HCT116 (cell line): ENCODE measurements around the gene NASP.

Source experiments
- CEBPB ChIP-seq: IDR thresholded peaks from 2 replicates; pipeline ENCODE4 v1.6.1; 2012; ENCODE audit warnings: low read depth
- CTCF ChIP-seq, 3 experiments: fragments of 200-600 bp in 1 of 3; sonication (generic) in 1 of 3; IDR thresholded peaks in 2 of 3; conservative IDR thresholded peaks in 1 of 3; 2 replicates each; pipeline ENCODE4 v1.5.1; 2012 to 2017; ENCODE audit warnings: low read depth in 2 of 3, low read length in 2 of 3, antibody characterized with exemption in 1 of 3, borderline replicate concordance in 1 of 3, control low read depth in 1 of 3, mild to moderate bottlenecking in 1 of 3, mixed read lengths in 1 of 3, mixed run types in 1 of 3, moderate library complexity in 1 of 3; ENCODE audit not compliant: insufficient read depth in 1 of 3
- EZH2 ChIP-seq: fragments of 200-600 bp; sonication (generic); IDR thresholded peaks from 2 replicates; pipeline ENCODE4 v1.6.1; 2017; ENCODE audit warnings: antibody characterized with exemption, mixed run types
- MAX ChIP-seq: IDR thresholded peaks from 2 replicates; pipeline ENCODE4 v1.6.1; 2012
- POLR2A ChIP-seq: IDR thresholded peaks from 2 replicates; pipeline ENCODE4 v1.7.0; 2011; ENCODE audit warnings: borderline replicate concordance; ENCODE audit not compliant: insufficient read depth, insufficient read length; ENCODE audit errors: extremely low read depth
- POLR2AphosphoS5 ChIP-seq: IDR thresholded peaks from 2 replicates; pipeline ENCODE4 v1.6.1; 2011; ENCODE audit warnings: mild to moderate bottlenecking, low read depth, low read length, moderate library complexity
- REST ChIP-seq: IDR thresholded peaks from 2 replicates; pipeline ENCODE4 v1.6.1; 2012; ENCODE audit warnings: low read depth
- SIN3A ChIP-seq: IDR thresholded peaks from 2 replicates; pipeline ENCODE4 v1.6.1; 2012; ENCODE audit warnings: low read depth
- YY1 ChIP-seq: IDR thresholded peaks from 2 replicates; pipeline ENCODE4 v1.6.1; 2011; ENCODE audit warnings: low read length, low read depth, moderate library complexity, mild to moderate bottlenecking; ENCODE audit not compliant: insufficient replicate concordance; ENCODE audit errors: extremely low read depth
- ZBTB33 ChIP-seq: IDR thresholded peaks from 2 replicates; pipeline ENCODE4 v1.6.1; 2011; ENCODE audit warnings: mild to moderate bottlenecking, low read length, moderate library complexity; ENCODE audit not compliant: insufficient replicate concordance; ENCODE audit errors: extremely low read depth

- TF ChIP-seq EZH2 (no peak), CTCF (IDR thresholded peaks at IDR 0.05 in 2 of 3, conservative IDR thresholded peaks at IDR 0.05 in 1 of 3; ENCODE audit: borderline replicate concordance in 1 of 3, insufficient read depth in 1 of 3, low read depth in 2 of 3, low read length in 2 of 3) (no peak), POLR2A (no peak), YY1 (no peak), REST (no peak), MAX (no peak), SIN3A (no peak), ZBTB33 (no peak), CEBPB (no peak), POLR2AphosphoS5 (no peak)
Measured at GRCh38 chr1:45535988-45536766, 47.7 kb upstream of the NASP start.
